OCI-LY3 (cell line): ENCODE data around the gene NECAP2.
A peak's percentile ranks its signal among the peaks of the same experiment; 100 is the strongest.

ENCODE experiments used
- H2AFZ ChIP-seq: fragments of 200-600, 300-600 bp; shearing (Covaris generic); 2 replicates; pipeline ENCODE4 v1.6.0; 2014; ENCODE audit warnings: antibody characterized with exemption, low read depth, low read length
- H3K27ac ChIP-seq: fragments of 200-600, 300-600 bp; sonication (generic); 2 replicates; pipeline ENCODE4 v1.5.1; 2014; ENCODE audit warnings: mild to moderate bottlenecking, low read length, moderate library complexity, mixed read lengths
- H3K27me3 ChIP-seq: fragments of 200-600, 300-600 bp; sonication (generic); 2 replicates; pipeline ENCODE4 v1.6.1; 2014; ENCODE audit warnings: low read depth, low read length, mixed read lengths
- H3K36me3 ChIP-seq: fragments of 200-600, 300-600 bp; sonication (generic); replicated peaks from 2 replicates; pipeline ENCODE3; 2014; ENCODE audit warnings: low read depth, low read length, mixed read lengths
- H3K4me1 ChIP-seq: fragments of 300-600, 200-600 bp; sonication (generic); 2 replicates; pipeline ENCODE4 v1.6.1; 2014; ENCODE audit warnings: low read length, mixed read lengths
- H3K4me2 ChIP-seq: fragments of 200-600, 300-600 bp; sonication (generic); 2 replicates; pipeline ENCODE4 v1.6.1; 2014; ENCODE audit warnings: low read length, mixed read lengths
- H3K4me3 ChIP-seq: fragments of 300-600, 200-600 bp; sonication (generic); 2 replicates; pipeline ENCODE4 v1.5.1; 2014; ENCODE audit warnings: antibody characterized with exemption, mild to moderate bottlenecking, low read length, moderate library complexity
- H3K79me2 ChIP-seq: fragments of 300-600, 200-600 bp; shearing (Covaris generic); 2 replicates; pipeline ENCODE4 v1.6.1; 2014; ENCODE audit warnings: mild to moderate bottlenecking, low read length, mixed read lengths
- H3K9ac ChIP-seq: fragments of 300-600, 200-600 bp; shearing (Covaris generic); 2 replicates; pipeline ENCODE4 v1.6.0; 2014; ENCODE audit warnings: mild to moderate bottlenecking, low read length, moderate library complexity
- H3K9me3 ChIP-seq: fragments of 200-600, 300-600 bp; shearing (Covaris generic); 2 replicates; pipeline ENCODE4 v1.6.1; 2014; ENCODE audit warnings: low read length, mixed read lengths; ENCODE audit not compliant: insufficient read depth
- H4K20me1 ChIP-seq: fragments of 200-600, 300-600 bp; sonication (generic); 2 replicates; pipeline ENCODE4 v1.6.1; 2016; ENCODE audit warnings: low read length, mixed read lengths; ENCODE audit not compliant: insufficient read depth
- EZH2phosphoT487 ChIP-seq: fragments of 200-600 bp; shearing (Covaris generic); IDR thresholded peaks from 2 replicates; pipeline ENCODE4 v1.6.1; 2018; ENCODE audit warnings: antibody characterized with exemption, mixed run types, low read depth
- TF ChIP-seq, protein P1 (sequence below): fragments of 200-600, 300-600 bp; sonication (generic); IDR thresholded peaks from 2 replicates; pipeline ENCODE4 v1.5.1; 2014; ENCODE audit warnings: antibody characterized with exemption, low read length, low read depth

Gene NECAP2

DNA sequence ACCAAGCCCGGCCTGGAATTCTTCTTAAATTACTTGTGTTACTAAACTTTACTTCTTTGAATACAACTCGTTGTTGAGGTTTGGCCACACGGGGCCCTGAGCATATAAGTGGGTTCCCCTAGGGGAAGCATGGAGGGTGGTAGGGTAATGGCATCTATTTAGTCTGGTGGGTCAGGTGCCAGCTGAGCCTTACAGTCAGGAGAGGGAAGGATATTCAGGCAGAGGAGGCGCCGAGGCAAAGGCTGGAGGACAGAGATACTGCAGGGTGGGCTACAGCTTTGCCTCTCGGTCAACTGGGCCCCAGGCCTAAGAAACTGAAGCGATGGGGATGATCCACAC is 424 bp upstream of the NECAP2 start:
- no peaks in the 10 kb centered on the region for H3K9me3 ChIP-seq
- peaks cover 13% of the 10 kb centered on the region for H3K4me1 ChIP-seq
- peak overlapping the region; percentile 37 for H3K27ac ChIP-seq
- peak overlapping the region; percentile 97 for H2AFZ ChIP-seq
- H3K36me3 ChIP-seq: peaks cover 10% of the 10 kb centered on the region
- peak overlapping the region; percentile 72 for H3K9ac ChIP-seq
- H3K4me3 ChIP-seq: peak overlapping the region; percentile 98
- peak overlapping the region; percentile 91 for H3K4me2 ChIP-seq
- TF ChIP-seq, protein P1, sequence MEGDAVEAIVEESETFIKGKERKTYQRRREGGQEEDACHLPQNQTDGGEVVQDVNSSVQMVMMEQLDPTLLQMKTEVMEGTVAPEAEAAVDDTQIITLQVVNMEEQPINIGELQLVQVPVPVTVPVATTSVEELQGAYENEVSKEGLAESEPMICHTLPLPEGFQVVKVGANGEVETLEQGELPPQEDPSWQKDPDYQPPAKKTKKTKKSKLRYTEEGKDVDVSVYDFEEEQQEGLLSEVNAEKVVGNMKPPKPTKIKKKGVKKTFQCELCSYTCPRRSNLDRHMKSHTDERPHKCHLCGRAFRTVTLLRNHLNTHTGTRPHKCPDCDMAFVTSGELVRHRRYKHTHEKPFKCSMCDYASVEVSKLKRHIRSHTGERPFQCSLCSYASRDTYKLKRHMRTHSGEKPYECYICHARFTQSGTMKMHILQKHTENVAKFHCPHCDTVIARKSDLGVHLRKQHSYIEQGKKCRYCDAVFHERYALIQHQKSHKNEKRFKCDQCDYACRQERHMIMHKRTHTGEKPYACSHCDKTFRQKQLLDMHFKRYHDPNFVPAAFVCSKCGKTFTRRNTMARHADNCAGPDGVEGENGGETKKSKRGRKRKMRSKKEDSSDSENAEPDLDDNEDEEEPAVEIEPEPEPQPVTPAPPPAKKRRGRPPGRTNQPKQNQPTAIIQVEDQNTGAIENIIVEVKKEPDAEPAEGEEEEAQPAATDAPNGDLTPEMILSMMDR: no peak
- TF ChIP-seq EZH2phosphoT487: no peak
- H3K27me3 ChIP-seq: no peaks in the 10 kb centered on the region
- H3K79me2 ChIP-seq: peaks cover 35% of the 10 kb centered on the region
- H4K20me1 ChIP-seq: no peaks in the 10 kb centered on the region

DNA sequence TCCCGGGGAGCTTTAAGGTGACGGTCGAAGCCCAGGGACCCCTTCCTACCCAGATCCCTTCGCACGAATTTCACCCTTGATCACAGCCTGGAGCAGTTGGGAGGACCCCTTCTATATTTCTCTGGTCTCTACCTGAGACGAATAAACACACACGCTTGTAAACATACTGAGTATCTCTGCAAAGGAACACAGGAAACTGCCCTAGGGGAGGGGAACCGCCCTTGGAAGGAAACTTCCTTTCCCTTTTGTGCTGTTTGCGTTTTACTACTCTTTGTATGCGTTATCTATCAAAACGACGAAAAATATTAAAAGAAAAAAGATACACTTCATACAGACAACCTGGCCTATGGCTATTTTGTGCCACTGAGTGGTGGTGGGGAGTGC is 750 bp downstream of the NECAP2 start:
- Histone ChIP-seq H3K9ac (peak overlapping the region; percentile 94), H3K4me3 (peak overlapping the region; percentile 98), H3K27me3 (no peaks in the 10 kb centered on the region), H4K20me1 (no peaks in the 10 kb centered on the region), H2AFZ (no peak overlapping the region), H3K79me2 (peaks cover 37% of the 10 kb centered on the region), H3K9me3 (no peaks in the 10 kb centered on the region), H3K4me2 (peak overlapping the region; percentile 97), H3K36me3 (peaks cover 14% of the 10 kb centered on the region), H3K27ac (peak overlapping the region; percentile 76), H3K4me1 (peaks cover 13% of the 10 kb centered on the region)
- TF ChIP-seq, protein P1: no peak
- TF ChIP-seq EZH2phosphoT487: no peak

DNA sequence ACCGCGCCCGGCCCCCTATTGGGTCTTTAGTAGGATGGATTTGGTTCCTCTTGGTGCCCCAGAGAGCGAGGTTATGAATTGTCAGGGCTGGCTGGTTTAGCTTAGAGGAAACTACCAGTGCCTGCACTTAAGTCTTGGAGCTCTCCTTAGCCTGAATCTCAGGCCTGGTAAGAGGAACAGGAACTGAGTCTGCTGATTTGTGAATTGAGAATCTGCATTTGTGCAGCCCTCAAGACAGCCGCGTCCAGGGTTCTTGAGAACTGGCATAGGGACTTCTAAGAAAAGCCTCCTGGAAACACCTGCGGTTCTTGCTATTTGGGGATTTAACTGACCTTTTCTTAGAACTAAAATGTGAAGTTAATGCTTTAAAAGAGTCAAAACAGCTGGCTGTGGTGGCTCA is 1.7 kb downstream of the NECAP2 start:
- Histone ChIP-seq H3K9ac (no peak overlapping the region), H3K4me3 (no peak overlapping the region), H3K79me2 (peaks cover 37% of the 10 kb centered on the region), H3K4me2 (peak overlapping the region; percentile 3; the same call in 1 of the 2 replicates), H2AFZ (no peak overlapping the region), H3K4me1 (peaks cover 13% of the 10 kb centered on the region), H3K27ac (no peak overlapping the region), H3K9me3 (no peaks in the 10 kb centered on the region), H3K27me3 (no peaks in the 10 kb centered on the region), H3K36me3 (peaks cover 14% of the 10 kb centered on the region), H4K20me1 (no peaks in the 10 kb centered on the region)
- TF ChIP-seq, protein P1: no peak
- TF ChIP-seq EZH2phosphoT487: no peak

DNA sequence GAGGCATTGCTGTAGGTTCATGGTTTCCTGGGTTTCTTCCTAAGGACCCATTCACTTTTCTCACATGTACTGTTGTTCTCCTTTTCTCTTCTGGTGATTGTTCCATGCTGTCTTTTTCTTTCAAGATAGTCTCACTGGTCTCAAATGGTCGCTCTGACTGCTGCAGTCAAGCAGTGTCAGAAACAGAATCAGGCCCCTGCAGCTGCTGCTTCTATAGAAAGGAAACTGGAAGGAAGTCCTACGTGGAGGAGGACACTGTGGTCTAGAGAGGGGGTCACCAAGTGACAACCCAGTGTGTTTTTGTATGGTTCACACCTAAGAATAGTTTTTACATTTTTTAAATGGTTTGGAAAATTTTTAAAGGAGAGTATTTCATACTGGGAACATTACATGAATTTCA is 2.4 kb downstream of the NECAP2 start:
- no peaks in the 10 kb centered on the region for H4K20me1 ChIP-seq
- TF ChIP-seq, protein P1: no peak
- no peak for TF ChIP-seq EZH2phosphoT487
- no peak overlapping the region for H3K9ac ChIP-seq
- H3K9me3 ChIP-seq: no peaks in the 10 kb centered on the region
- no peak overlapping the region for H3K4me2 ChIP-seq
- H3K27ac ChIP-seq: no peak overlapping the region
- H3K4me3 ChIP-seq: no peak overlapping the region
- H3K27me3 ChIP-seq: no peaks in the 10 kb centered on the region
- H2AFZ ChIP-seq: no peak overlapping the region
- peaks cover 14% of the 10 kb centered on the region for H3K36me3 ChIP-seq
- peaks cover 37% of the 10 kb centered on the region for H3K79me2 ChIP-seq
- H3K4me1 ChIP-seq: peaks cover 13% of the 10 kb centered on the region
